IMR-90 (cell line): ENCODE data around the gene ESF1.

Experiments
- CEBPB ChIP-seq: IDR thresholded peaks from 2 replicates; pipeline ENCODE4 v1.6.1; 2012; ENCODE audit warnings: low read depth, low read length, improper control_type of control experiment
- CHD1 ChIP-seq: IDR thresholded peaks from 2 replicates; pipeline ENCODE4 v1.6.1; 2012; ENCODE audit warnings: low read depth, low read length, improper control_type of control experiment
- FOS ChIP-seq: fragments of 150-350 bp; IDR thresholded peaks from 2 replicates; pipeline ENCODE4 v1.6.1; 2016; ENCODE audit warnings: low read depth, low read length
- MAFK ChIP-seq: IDR thresholded peaks from 2 replicates; pipeline ENCODE4 v1.6.1; 2012; ENCODE audit warnings: low read depth, low read length, improper control_type of control experiment
- MAZ ChIP-seq: IDR thresholded peaks from 2 replicates; pipeline ENCODE4 v1.6.1; 2012; ENCODE audit warnings: low read depth, mild to moderate bottlenecking, low read length, improper control_type of control experiment, moderate library complexity, borderline replicate concordance
- MXI1 ChIP-seq: IDR thresholded peaks from 2 replicates; pipeline ENCODE4 v1.6.1; 2012; ENCODE audit warnings: low read depth, mild to moderate bottlenecking, low read length, moderate library complexity, borderline replicate concordance
- NFE2L2 ChIP-seq: fragments of 150-350 bp; IDR thresholded peaks from 2 replicates; pipeline ENCODE4 v1.6.1; 2016; ENCODE audit warnings: low read depth, mild to moderate bottlenecking, low read length
- POLR2A ChIP-seq: IDR thresholded peaks from 2 replicates; pipeline ENCODE4 v1.6.1; 2012; ENCODE audit warnings: mild to moderate bottlenecking, low read depth, low read length
- RAD21 ChIP-seq: IDR thresholded peaks from 2 replicates; pipeline ENCODE4 v1.6.1; 2012; ENCODE audit warnings: low read length, improper control_type of control experiment
- RFX5 ChIP-seq: IDR thresholded peaks from 2 replicates; pipeline ENCODE4 v1.8.0; 2012; ENCODE audit warnings: low read depth, mild to moderate bottlenecking, low read length, moderate library complexity
- SMC3 ChIP-seq: fragments of 150-350 bp; IDR thresholded peaks from 2 replicates; pipeline ENCODE4 v1.6.1; 2016; ENCODE audit warnings: low read depth, mild to moderate bottlenecking, antibody characterized with exemption, low read length, moderate library complexity
- TF ChIP-seq, protein P1 (sequence below): conservative IDR thresholded peaks from 2 replicates; pipeline ENCODE4 v1.5.1; 2012; ENCODE audit warnings: mild to moderate bottlenecking, low read depth, low read length, improper control_type of control experiment

DNA sequence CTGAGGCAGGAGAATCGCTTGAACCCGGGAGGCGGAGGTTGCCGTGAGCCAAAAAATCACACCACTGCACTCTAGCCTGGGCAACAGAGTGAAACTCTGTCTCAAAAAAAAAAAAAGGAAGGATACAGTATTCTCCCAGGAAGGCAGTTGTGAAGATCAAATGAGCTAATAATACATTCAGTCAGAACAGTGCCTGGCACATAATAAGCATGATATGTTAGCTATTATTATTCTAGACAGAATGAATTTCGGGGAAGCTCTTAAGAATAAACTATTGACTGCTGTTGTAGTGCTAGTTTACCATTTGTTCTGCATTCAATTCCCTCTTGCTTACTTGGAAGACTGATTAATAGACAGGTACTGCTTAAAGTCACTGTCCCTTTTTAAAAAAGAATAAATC is 40.7 kb upstream of the ESF1 start:
- TF ChIP-seq MXI1 (no peak), FOS (no peak), POLR2A (no peak), MAZ (no peak), MAFK (no peak), CHD1 (no peak), CEBPB (no peak), RFX5 (no peak), RAD21 (no peak), NFE2L2 (no peak), SMC3 (no peak)
- TF ChIP-seq, protein P1, sequence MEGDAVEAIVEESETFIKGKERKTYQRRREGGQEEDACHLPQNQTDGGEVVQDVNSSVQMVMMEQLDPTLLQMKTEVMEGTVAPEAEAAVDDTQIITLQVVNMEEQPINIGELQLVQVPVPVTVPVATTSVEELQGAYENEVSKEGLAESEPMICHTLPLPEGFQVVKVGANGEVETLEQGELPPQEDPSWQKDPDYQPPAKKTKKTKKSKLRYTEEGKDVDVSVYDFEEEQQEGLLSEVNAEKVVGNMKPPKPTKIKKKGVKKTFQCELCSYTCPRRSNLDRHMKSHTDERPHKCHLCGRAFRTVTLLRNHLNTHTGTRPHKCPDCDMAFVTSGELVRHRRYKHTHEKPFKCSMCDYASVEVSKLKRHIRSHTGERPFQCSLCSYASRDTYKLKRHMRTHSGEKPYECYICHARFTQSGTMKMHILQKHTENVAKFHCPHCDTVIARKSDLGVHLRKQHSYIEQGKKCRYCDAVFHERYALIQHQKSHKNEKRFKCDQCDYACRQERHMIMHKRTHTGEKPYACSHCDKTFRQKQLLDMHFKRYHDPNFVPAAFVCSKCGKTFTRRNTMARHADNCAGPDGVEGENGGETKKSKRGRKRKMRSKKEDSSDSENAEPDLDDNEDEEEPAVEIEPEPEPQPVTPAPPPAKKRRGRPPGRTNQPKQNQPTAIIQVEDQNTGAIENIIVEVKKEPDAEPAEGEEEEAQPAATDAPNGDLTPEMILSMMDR = no peak
